Skeletal muscle tissue (tissue), 5 donors: ENCODE results near the gene TUT1. TPM values are rescaled to one million over a fixed set of nuclear protein-coding genes. Genes with fewer than 3 reads are reported as not detected.

ENCODE experiments used
- H3K27ac ChIP-seq: one replicate; pipeline ENCODE4 v1.7.0; 2013; ENCODE audit warnings: mild to moderate bottlenecking, low read depth, low read length, inconsistent platforms
- H3K27me3 ChIP-seq, 3 donors: one replicate each; pipeline ENCODE4 v1.7.0; 2013; ENCODE audit warnings: low read length in 3 of 3; ENCODE audit not compliant: control insufficient read depth in 3 of 3, insufficient read depth in 3 of 3
- H3K36me3 ChIP-seq, 3 donors: one replicate each; pipeline ENCODE4 v1.7.0; 2013; ENCODE audit warnings: low read length in 3 of 3; ENCODE audit not compliant: control insufficient read depth in 3 of 3, insufficient read depth in 3 of 3
- H3K4me1 ChIP-seq, 3 donors: one replicate each; pipeline ENCODE4 v1.7.0; 2013; ENCODE audit warnings: low read length in 3 of 3, mild to moderate bottlenecking in 3 of 3; ENCODE audit not compliant: control insufficient read depth in 3 of 3, insufficient read depth in 3 of 3
- H3K4me3 ChIP-seq, 3 donors: one replicate each; pipeline ENCODE4 v1.7.0; 2013; ENCODE audit warnings: low read length in 3 of 3
- H3K9ac ChIP-seq, 3 donors: one replicate each; pipeline ENCODE4 v1.7.0; 2013; ENCODE audit warnings: low read length in 3 of 3, mild to moderate bottlenecking in 3 of 3, moderate library complexity in 2 of 3, low read depth in 1 of 3
- H3K9me3 ChIP-seq, 3 donors: one replicate each; pipeline ENCODE4 v1.7.0; 2013; ENCODE audit warnings: low read length in 3 of 3; ENCODE audit not compliant: control insufficient read depth in 3 of 3
- small RNA-seq: library from RNA; depleted of rRNA; stranded (forward); fragments of <200 nt; gene quantifications from one replicate; pipeline ENCODE3, GENCODE V24; 2014
- total RNA-seq: library from RNA; depleted of rRNA; stranded (reverse); fragments of >200 nt; gene quantifications from one replicate; pipeline ENCODE4 v1.2.3, GENCODE V29; 2014
- donor health status: Osteomylitis.

TUT1 gene
- total RNA-seq, 1 donor from 2014 or later = 4.2 TPM

DNA sequence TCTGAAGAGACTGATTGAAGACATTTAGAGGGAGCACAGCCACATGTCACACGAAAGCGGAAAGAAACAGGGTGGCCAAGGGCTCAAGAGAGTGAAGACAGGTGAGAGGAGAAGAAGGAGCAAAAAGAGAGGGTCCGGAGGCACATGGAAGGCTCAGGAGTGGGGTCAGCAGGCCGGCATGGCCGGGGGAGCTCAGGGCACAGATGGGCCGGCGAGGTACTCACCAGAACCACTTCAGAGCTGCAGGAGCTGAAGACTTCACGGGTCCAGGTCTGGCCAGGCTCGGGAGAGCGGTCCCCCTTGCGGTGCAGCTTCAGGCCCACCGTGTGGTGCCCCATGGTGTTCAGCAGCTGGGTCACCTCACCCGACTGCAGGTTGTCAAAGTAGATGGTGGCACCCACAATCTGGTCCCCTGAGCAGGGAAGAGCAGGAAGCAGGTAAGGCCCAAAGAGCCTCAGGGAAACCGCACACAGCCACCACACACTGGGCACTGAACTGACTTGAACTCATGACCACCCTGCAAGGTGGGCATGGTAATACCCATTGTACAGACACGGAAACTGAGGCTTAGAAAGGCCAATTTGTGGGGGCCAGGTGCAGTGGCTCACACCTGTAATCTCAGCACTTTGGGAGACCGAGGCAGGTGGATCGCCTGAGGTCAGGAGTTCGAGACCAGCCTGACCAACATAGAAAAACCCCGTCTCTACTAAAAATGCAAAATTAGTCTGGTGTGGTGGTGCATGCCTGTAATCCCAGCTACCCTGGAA, 56.4 kb downstream of the TUT1 start:
- H3K9ac ChIP-seq = no peak overlapping the region
- no peaks in the 10 kb centered on the region for H3K27me3 ChIP-seq
- peaks cover 60 to 68% (median 66%) of the 10 kb centered on the region in 3 donors for H3K36me3 ChIP-seq
- H3K9me3 ChIP-seq = no peaks in the 10 kb centered on the region
- peaks cover 37 to 41% (median 41%) of the 10 kb centered on the region in 3 donors for H3K4me1 ChIP-seq
- no peak overlapping the region for H3K4me3 ChIP-seq
- no peak overlapping the region for H3K27ac ChIP-seq

DNA sequence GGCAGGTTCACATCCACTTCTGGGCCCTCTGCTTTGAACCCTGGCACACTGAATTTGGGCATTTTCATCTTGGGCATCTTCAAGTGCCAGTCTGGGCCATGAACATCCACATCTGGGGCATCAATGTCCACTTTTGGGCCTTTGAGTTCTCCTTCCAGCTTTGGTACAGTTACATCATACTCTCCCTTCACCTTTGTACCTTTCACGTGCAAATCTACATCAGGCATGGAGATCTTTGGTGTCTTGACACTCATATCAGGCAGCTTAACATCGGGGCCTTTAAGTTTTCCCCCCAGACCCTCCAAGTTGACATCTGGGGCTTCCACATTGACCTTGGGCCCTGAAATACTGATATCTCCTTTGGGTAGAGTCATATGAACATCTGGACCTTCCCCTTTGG, 59.2 kb downstream of the TUT1 start:
- Histone ChIP-seq H3K27ac (no peak overlapping the region), H3K36me3 (peaks cover 74 to 89% (median 86%) of the 10 kb centered on the region in 3 donors), H3K9me3 (no peaks in the 10 kb centered on the region), H3K9ac (no peak overlapping the region), H3K27me3 (no peaks in the 10 kb centered on the region), H3K4me1 (peaks cover 10 to 15% (median 13%) of the 10 kb centered on the region in 3 donors), H3K4me3 (no peak overlapping the region)

Small RNA genes within 50 kb of the gene (small RNA-seq; reads per million reads assigned to genes)
- not detected for gene AP001458.1
- not detected for gene EEF1G
- gene MIR6747 = not detected

Other genes starting within 250 kb of the TUT1 start
- not detected for gene SCGB1A1, start 172.5 kb downstream of the TUT1 start, total RNA-seq
- 432 TPM for gene AHNAK, start 44.7 kb downstream of the TUT1 start, total RNA-seq
- 2,520 TPM for gene EEF1G, start 17.6 kb downstream of the TUT1 start, total RNA-seq
- gene MTA2, start 10.3 kb upstream of the TUT1 start, total RNA-seq = 63.7 TPM
- 7.3 TPM for gene EML3, start 21.3 kb upstream of the TUT1 start, total RNA-seq
- gene ROM1, start 21.7 kb upstream of the TUT1 start, total RNA-seq = 1.6 TPM
- 8.4 TPM for gene B3GAT3, start 30.5 kb upstream of the TUT1 start, total RNA-seq
- gene GANAB, start 55.1 kb upstream of the TUT1 start, total RNA-seq = 99.7 TPM
- gene INTS5, start 61.8 kb upstream of the TUT1 start, total RNA-seq = 15.1 TPM
- gene C11orf98, start 73.7 kb upstream of the TUT1 start, total RNA-seq = 22.4 TPM
- 4.7 TPM for gene CSKMT, start 73.8 kb upstream of the TUT1 start, total RNA-seq
- gene UQCC3, start 80.2 kb upstream of the TUT1 start, total RNA-seq = 4.7 TPM
- 1.0 TPM for gene LBHD1, start 80.7 kb upstream of the TUT1 start, total RNA-seq
- gene UBXN1, start 87.5 kb upstream of the TUT1 start, total RNA-seq = 106 TPM
- 9.9 TPM for gene LRRN4CL, start 98.0 kb upstream of the TUT1 start, total RNA-seq
- gene BSCL2, start 115.9 kb upstream of the TUT1 start, total RNA-seq = 19.8 TPM
- not detected for gene GNG3, start 116.2 kb upstream of the TUT1 start, total RNA-seq
- gene HNRNPUL2, start 135.9 kb upstream of the TUT1 start, total RNA-seq = 18.8 TPM
- gene TTC9C, start 137.0 kb upstream of the TUT1 start, total RNA-seq = 25.6 TPM
- gene ZBTB3, start 162.6 kb upstream of the TUT1 start, total RNA-seq = 11.5 TPM
- gene POLR2G, start 170.1 kb upstream of the TUT1 start, total RNA-seq = 50.1 TPM
- gene TAF6L, start 179.9 kb upstream of the TUT1 start, total RNA-seq = 11.5 TPM
- 16.2 TPM for gene TMEM179B, start 195.9 kb upstream of the TUT1 start, total RNA-seq
- 20.9 TPM for gene TMEM223, start 200.5 kb upstream of the TUT1 start, total RNA-seq
- gene NXF1, start 213.9 kb upstream of the TUT1 start, total RNA-seq = 12.5 TPM
- 33.9 TPM for gene STX5, start 240.5 kb upstream of the TUT1 start, total RNA-seq
- gene TEX54, start 241.3 kb upstream of the TUT1 start, total RNA-seq = not detected
- gene WDR74, start 248.1 kb upstream of the TUT1 start, total RNA-seq = 65.8 TPM